Activated B cell treated with CpG ODN at 0.5 μM for 24 hours (primary cell): ENCODE data around the gene GAD2. TPM values are rescaled to one million over a fixed set of nuclear protein-coding genes. Genes with fewer than 3 reads are reported as not detected.

ENCODE experiments used
- ATAC-seq: fragments of 200-7000 bp; cut with Tn5 transposase; one replicate; pipeline ENCODE4 v1.10.0; 2021; ENCODE audit warnings: low read depth, mild to moderate bottlenecking, moderate library complexity
- CTCF ChIA-PET: fragments of 350-600 bp; sonication (Branson Sonifier 250); formaldehyde crosslinking; loops from one replicate; lab custom pipeline; 2021; ENCODE audit warnings: antibody characterized with exemption; lab: Charles Lee
- POLR2A ChIA-PET: fragments of 350-600 bp; sonication (Branson Sonifier 250); formaldehyde crosslinking; loops from one replicate; lab custom pipeline; 2021; ENCODE audit warnings: antibody characterized with exemption; lab: Charles Lee
- DNase-seq: peaks from one replicate; pipeline ENCODE4 v3.0.0; 2022
- H3K27ac Mint-ChIP-seq: one replicate; pipeline ENCODE4 v1.8.0; 2020; ENCODE audit warnings: mixed read lengths
- H3K27me3 Mint-ChIP-seq: one replicate; pipeline ENCODE4 v1.8.0; 2021; ENCODE audit warnings: mixed read lengths
- H3K36me3 Mint-ChIP-seq: one replicate; pipeline ENCODE4 v1.8.0; 2021; ENCODE audit warnings: low read depth, mixed read lengths
- H3K4me1 Mint-ChIP-seq: one replicate; pipeline ENCODE4 v1.8.0; 2021; ENCODE audit warnings: mixed read lengths
- H3K4me3 Mint-ChIP-seq: one replicate; pipeline ENCODE4 v1.8.0; 2020; ENCODE audit warnings: mild to moderate bottlenecking, mixed read lengths
- H3K9me3 Mint-ChIP-seq: one replicate; pipeline ENCODE4 v1.8.0; 2020; ENCODE audit warnings: mixed read lengths
- intact Hi-C: fragments of 100-400 bp; cut with micrococcal nuclease; formaldehyde crosslinking; loops from one replicate; pipeline ENCODE4 v1.15.1; 2024
- total RNA-seq: library from RNA; stranded (reverse); gene quantifications from 2 replicates; pipeline ENCODE4 v1.2.3, GENCODE V29; 2022
- TF ChIP-seq, protein P1 (sequence below): fragments of 200-600 bp; IDR thresholded peaks from one replicate; pipeline ENCODE4 v1.8.0; 2022; ENCODE audit warnings: antibody characterized with exemption, mild to moderate bottlenecking

The GAD2 gene
- total RNA-seq, 1 donor from 2014 or later: not detected

DNA sequence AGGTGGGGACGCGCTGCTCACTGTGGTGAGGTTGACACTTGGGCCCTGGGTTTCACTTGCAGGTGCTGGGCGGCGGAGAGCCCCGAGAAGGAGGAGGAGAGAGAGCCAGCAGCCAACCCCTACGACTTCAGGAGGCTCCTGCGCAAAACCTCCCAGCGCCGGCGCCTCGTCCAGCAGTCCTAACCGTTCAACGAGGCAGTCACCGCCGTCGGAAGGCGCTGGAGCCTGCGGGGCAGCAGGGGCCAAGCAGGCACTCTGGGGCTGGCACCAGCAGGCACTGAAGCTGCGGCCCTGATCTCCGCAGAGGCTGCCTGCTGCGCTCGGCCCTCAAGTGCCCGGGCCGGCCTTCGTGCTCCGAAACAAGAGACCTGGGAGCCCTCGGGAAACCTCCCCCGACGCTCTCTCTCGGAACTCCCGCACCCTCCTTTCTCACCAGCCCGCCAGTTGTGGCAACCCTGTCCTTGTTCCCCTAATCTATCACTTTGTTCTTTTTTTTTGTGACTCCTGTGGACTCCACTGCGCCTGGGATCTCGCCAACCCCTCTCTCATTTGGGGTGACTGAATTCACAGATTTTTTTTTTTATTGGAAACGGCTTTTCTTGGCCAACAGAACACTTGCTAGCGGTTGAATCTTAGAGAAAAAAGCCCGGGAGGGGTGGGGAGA lies 4.7 kb upstream of the GAD2 start:
- ChIA-PET CTCF (no interaction called here), POLR2A (no interaction called here)
- DNase-seq: no peak
- Mint-ChIP-seq H3K9me3 (no peaks in the 10 kb centered on the region), H3K36me3 (no peaks in the 10 kb centered on the region), H3K4me3 (no peak overlapping the region), H3K4me1 (peaks cover 26% of the 10 kb centered on the region), H3K27me3 (peaks cover 42% of the 10 kb centered on the region), H3K27ac (no peak overlapping the region)
- intact Hi-C loops: loop anchor here (10.0 kb wide), 1 partner anchor 1533 kb away; the partner anchor contains the start of gene MKX
- TF ChIP-seq, protein P1, sequence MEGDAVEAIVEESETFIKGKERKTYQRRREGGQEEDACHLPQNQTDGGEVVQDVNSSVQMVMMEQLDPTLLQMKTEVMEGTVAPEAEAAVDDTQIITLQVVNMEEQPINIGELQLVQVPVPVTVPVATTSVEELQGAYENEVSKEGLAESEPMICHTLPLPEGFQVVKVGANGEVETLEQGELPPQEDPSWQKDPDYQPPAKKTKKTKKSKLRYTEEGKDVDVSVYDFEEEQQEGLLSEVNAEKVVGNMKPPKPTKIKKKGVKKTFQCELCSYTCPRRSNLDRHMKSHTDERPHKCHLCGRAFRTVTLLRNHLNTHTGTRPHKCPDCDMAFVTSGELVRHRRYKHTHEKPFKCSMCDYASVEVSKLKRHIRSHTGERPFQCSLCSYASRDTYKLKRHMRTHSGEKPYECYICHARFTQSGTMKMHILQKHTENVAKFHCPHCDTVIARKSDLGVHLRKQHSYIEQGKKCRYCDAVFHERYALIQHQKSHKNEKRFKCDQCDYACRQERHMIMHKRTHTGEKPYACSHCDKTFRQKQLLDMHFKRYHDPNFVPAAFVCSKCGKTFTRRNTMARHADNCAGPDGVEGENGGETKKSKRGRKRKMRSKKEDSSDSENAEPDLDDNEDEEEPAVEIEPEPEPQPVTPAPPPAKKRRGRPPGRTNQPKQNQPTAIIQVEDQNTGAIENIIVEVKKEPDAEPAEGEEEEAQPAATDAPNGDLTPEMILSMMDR: no peak
- no peak for ATAC-seq

DNA sequence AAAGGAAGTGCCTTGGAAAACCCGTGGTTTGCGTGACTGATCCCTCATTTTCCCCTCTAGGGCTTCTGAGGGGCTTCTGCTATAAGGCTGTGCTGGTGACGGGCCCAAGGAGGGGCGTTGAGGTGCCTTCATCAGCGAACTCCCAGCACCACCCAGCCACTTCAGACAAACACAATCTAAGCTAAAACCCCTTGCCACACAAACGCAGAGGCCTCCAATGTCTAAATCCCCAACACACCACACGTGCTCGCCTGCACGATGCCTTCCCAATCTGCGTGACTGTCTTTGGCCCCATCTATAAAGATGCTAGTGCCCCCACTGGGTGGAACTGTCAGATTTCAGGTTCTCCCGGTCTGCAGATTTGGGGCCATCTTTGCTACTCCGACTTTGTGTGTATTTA lies 4.1 kb upstream of the GAD2 start:
- POLR2A ChIA-PET: no interaction called here
- CTCF ChIA-PET: no interaction called here
- H3K27ac Mint-ChIP-seq: no peak overlapping the region
- ATAC-seq (no peak), DNase-seq (no peak)
- intact Hi-C loops: loop anchor here (10.0 kb wide), 1 partner anchor 1532 kb away; the partner anchor contains the start of gene MKX
- peaks cover 31% of the 10 kb centered on the region for H3K4me1 Mint-ChIP-seq
- TF ChIP-seq, protein P1: no peak
- H3K36me3 Mint-ChIP-seq: no peaks in the 10 kb centered on the region
- no peaks in the 10 kb centered on the region for H3K9me3 Mint-ChIP-seq
- H3K4me3 Mint-ChIP-seq: no peak overlapping the region
- H3K27me3 Mint-ChIP-seq: peaks cover 45% of the 10 kb centered on the region

DNA sequence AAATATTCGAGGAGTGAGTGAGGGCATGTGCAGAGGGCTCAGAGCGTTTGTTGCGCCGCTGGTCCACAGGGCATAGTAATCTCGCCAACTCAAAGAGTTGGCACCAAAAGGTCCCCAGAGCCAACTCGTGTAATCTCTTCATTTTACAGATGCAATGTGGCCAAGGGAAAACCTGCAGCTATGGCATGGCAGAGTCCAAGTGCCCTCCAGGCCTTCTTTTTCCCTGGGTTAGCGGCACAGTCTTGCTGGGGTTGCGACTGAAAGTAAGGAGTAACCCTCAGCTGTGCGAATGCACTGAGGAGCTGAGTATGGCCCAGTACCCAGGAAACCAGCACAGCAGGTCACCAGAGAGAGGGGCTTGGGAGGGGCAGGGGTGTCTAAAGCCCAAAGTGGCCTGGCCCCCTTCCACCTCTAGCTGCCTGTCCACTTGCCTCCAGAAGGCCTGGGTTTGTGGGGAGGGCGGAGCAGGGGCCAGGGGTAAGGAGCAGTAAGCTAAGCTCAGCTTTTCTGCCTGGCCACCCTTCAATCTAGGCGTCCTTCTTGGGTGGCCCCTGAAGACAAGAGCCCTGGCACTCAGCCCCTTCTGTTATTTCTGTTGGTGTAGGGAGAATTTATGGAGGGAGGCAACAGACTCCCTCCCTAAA lies 3.3 kb upstream of the GAD2 start:
- Mint-ChIP-seq H3K27me3 (peaks cover 48% of the 10 kb centered on the region), H3K36me3 (no peaks in the 10 kb centered on the region), H3K9me3 (no peaks in the 10 kb centered on the region), H3K27ac (no peak overlapping the region), H3K4me3 (no peak overlapping the region), H3K4me1 (peaks cover 33% of the 10 kb centered on the region)
- TF ChIP-seq, protein P1: no peak
- ATAC-seq (no peak), DNase-seq (no peak)
- ChIA-PET CTCF (no interaction called here), POLR2A (no interaction called here)
- intact Hi-C loops: loop anchor here (10.0 kb wide), 1 partner anchor 1532 kb away; the partner anchor contains the start of gene MKX

DNA sequence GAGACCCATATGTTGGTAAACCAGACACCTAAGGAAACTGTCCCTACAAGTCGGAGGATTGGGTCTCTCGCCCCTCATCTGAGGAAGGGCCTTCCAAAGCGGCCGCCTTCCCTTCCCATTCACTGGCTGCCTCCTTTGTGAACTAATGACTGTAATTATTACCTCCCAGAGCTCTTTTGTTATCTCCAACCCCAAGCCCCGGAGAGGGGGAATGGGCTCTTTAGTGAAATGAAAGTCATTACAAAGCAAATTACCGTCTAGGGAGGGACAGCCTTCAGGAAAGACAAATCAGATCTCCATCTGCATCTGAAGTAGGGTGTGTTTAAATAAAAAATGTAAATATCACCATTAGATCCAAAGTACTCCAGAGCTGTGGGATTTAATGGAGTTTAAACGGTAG lies 2.6 kb upstream of the GAD2 start:
- DNase-seq (no peak), ATAC-seq (no peak)
- POLR2A ChIA-PET: no interaction called here
- Mint-ChIP-seq H3K36me3 (no peaks in the 10 kb centered on the region), H3K4me1 (peaks cover 39% of the 10 kb centered on the region), H3K27ac (no peak overlapping the region), H3K27me3 (peaks cover 56% of the 10 kb centered on the region), H3K9me3 (no peaks in the 10 kb centered on the region), H3K4me3 (no peak overlapping the region)
- intact Hi-C loops: loop anchor here (10.0 kb wide), 1 partner anchor 1531 kb away; the partner anchor contains the start of gene MKX
- CTCF ChIA-PET: no interaction called here
- TF ChIP-seq, protein P1: no peak

DNA sequence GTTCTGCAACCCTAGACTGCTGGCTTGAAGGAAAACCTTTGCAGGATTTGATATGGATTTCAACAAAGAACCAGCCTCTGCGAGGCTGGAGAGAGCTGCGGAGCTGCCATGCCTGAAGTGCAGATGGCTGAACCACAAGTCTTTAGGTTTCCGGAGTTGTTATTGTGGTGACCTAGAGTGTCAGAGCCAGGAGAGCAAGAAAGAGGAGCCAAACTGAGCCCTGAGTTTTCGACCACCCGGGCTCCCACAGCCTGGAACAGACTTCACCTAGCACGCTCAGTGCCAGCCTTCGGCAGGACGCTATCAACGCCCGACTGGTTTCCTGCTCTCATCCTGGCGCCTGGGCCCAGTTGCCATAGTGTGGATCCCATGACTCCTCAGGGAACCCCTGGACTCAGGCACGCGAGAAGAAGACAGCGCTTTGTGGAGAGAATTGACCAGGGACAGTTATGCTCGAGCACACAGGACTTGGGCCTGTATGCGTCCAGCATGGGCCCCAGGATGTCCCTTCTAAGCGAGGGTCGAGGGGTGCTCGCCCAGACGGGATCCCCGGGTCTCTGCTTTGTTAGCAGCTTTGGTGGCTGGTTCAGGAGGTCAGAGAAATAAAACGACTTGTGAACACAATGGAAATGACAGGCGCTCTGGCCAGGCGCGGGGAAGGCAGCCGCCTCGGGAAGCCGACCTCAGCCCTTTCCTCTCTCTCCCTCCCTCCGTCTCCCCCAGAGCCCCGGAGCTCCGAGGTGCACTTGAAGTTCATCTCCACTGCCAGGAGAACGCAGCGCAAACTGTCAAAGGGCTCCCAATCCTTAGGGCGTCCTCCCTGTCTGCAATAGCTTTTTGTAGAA lies 1.8 kb upstream of the GAD2 start:
- ATAC-seq (no peak), DNase-seq (no peak)
- TF ChIP-seq, protein P1: no peak
- peaks cover 62% of the 10 kb centered on the region for H3K27me3 Mint-ChIP-seq
- peak overlapping the region; percentile 55 for H3K4me3 Mint-ChIP-seq
- intact Hi-C loops: loop anchor here (10.0 kb wide), 1 partner anchor 1530 kb away; the partner anchor contains the start of gene MKX
- no peak overlapping the region for H3K27ac Mint-ChIP-seq
- H3K36me3 Mint-ChIP-seq: no peaks in the 10 kb centered on the region
- ChIA-PET POLR2A (no interaction called here), CTCF (no interaction called here)
- no peaks in the 10 kb centered on the region for H3K9me3 Mint-ChIP-seq
- peaks cover 39% of the 10 kb centered on the region for H3K4me1 Mint-ChIP-seq
